Caco-2 (cell line): Measurements from ENCODE around the gene CDC42BPB. TPM values are rescaled to one million over a fixed set of nuclear protein-coding genes. Genes with fewer than 3 reads are reported as not detected.

Experiments used
- BruUV-seq: library from RNA; stranded (reverse); fragments of 400-500 nt; replicated peaks from 2 replicates; lab custom pipeline; 2021; lab: Mats Ljungman, UMichigan
- CTCF ChIA-PET: fragments of 300-600 bp; sonication (Branson Sonifier 250); formaldehyde crosslinking; loops from one replicate; lab custom pipeline; 2022; ENCODE audit warnings: antibody characterized with exemption; lab: Charles Lee
- POLR2A ChIA-PET: fragments of 300-600 bp; sonication (Branson Sonifier 250); formaldehyde crosslinking; loops from one replicate; lab custom pipeline; 2022; ENCODE audit warnings: antibody characterized with exemption; lab: Charles Lee
- DNase-seq, 2 experiments: peaks; one replicate each; pipeline versions ENCODE4 v3.0.0 to v3.0.0-alpha.2; 2020 to 2022
- H3K27me3 ChIP-seq: replicated peaks from 2 replicates; pipeline ENCODE4 v1.6.0; 2011; ENCODE audit warnings: low read length; ENCODE audit not compliant: control insufficient read depth, insufficient read depth
- H3K36me3 ChIP-seq: 2 replicates; pipeline ENCODE4 v1.5.1; 2011; ENCODE audit warnings: low read length; ENCODE audit not compliant: control insufficient read depth, insufficient read depth
- H3K4me1 ChIP-seq: fragments of 250-450 bp; sonication (Bioruptor Pico); 2 replicates; pipeline ENCODE4 v1.5.1; 2020; ENCODE audit warnings: mild to moderate bottlenecking
- H3K4me3 ChIP-seq: 2 replicates; pipeline ENCODE4 v1.5.1; 2011; ENCODE audit warnings: low read depth, mild to moderate bottlenecking, control low read depth, low read length
- H3K9me3 ChIP-seq: fragments of 250-450 bp; sonication (Bioruptor Pico); 2 replicates; pipeline ENCODE4 v1.5.1; 2020; ENCODE audit warnings: mild to moderate bottlenecking, moderate library complexity
- H3K27ac Mint-ChIP-seq: one replicate; pipeline ENCODE4 v1.8.0; 2022; ENCODE audit warnings: mixed read lengths; ENCODE audit not compliant: unreplicated experiment
- H3K27me3 Mint-ChIP-seq: one replicate; pipeline ENCODE4 v1.8.0; 2022; ENCODE audit warnings: mixed read lengths; ENCODE audit not compliant: insufficient read depth, unreplicated experiment
- H3K36me3 Mint-ChIP-seq: one replicate; pipeline ENCODE4 v1.8.0; 2022; ENCODE audit warnings: mild to moderate bottlenecking, mixed read lengths; ENCODE audit not compliant: insufficient read depth, unreplicated experiment
- H3K4me1 Mint-ChIP-seq: one replicate; pipeline ENCODE4 v1.8.0; 2022; ENCODE audit warnings: low read depth, mixed read lengths; ENCODE audit not compliant: unreplicated experiment
- H3K4me3 Mint-ChIP-seq: one replicate; pipeline ENCODE4 v1.8.0; 2022; ENCODE audit warnings: mild to moderate bottlenecking, moderate library complexity, mixed read lengths; ENCODE audit not compliant: unreplicated experiment
- H3K9me3 Mint-ChIP-seq: one replicate; pipeline ENCODE4 v1.8.0; 2022; ENCODE audit warnings: mixed read lengths; ENCODE audit not compliant: unreplicated experiment
- CTCF ChIP-seq, 2 experiments: fragments of 200-600 bp in 1 of 2; IDR thresholded peaks; 1 replicate in 1 of 2; 2 replicates in 1 of 2; pipeline versions ENCODE4 v1.5.1 to v1.8.0; 2011 to 2022; ENCODE audit warnings: antibody characterized with exemption in 1 of 2, control low read depth in 1 of 2, inconsistent platforms in 1 of 2, low read depth in 1 of 2, low read length in 1 of 2, mild to moderate bottlenecking in 1 of 2, moderate library complexity in 1 of 2; ENCODE audit not compliant: insufficient read depth in 1 of 2, severe bottlenecking in 1 of 2, unreplicated experiment in 1 of 2
- intact Hi-C: fragments of 100-400 bp; cut with micrococcal nuclease; formaldehyde crosslinking; loops from one replicate; pipeline ENCODE4 v1.10.0; 2022; ENCODE audit not compliant: unreplicated experiment
- total RNA-seq: library from RNA; stranded (reverse); gene quantifications from 2 replicates; pipeline ENCODE4 v1.2.3, GENCODE V29; 2022

CDC42BPB gene
- total RNA-seq, 1 experiment from 2014 or later, result 55.1 TPM

- DNase-seq, result no peak
- no TSS peak for BruUV-seq
- no peaks in the 10 kb centered on the region for H3K4me1 ChIP-seq
- H3K36me3 ChIP-seq, result no peaks in the 10 kb centered on the region
- H3K27ac Mint-ChIP-seq, result no peak overlapping the region
- H3K4me3 ChIP-seq, result no peak overlapping the region
- no peak overlapping the region for H3K4me3 Mint-ChIP-seq
- ChIA-PET POLR2A (no interaction called here), CTCF (no interaction called here)
- intact Hi-C loops, result no loop called here
- no peaks in the 10 kb centered on the region for H3K27me3 Mint-ChIP-seq
- H3K36me3 Mint-ChIP-seq, result peaks cover 23% of the 10 kb centered on the region
- H3K27me3 ChIP-seq, result no peaks in the 10 kb centered on the region
- no peak for TF ChIP-seq CTCF (IDR thresholded peaks at IDR 0.05; ENCODE audit: insufficient read depth in 1 of 2, low read depth in 1 of 2, low read length in 1 of 2, severe bottlenecking in 1 of 2, unreplicated experiment in 1 of 2)
- H3K9me3 Mint-ChIP-seq, result no peaks in the 10 kb centered on the region
- H3K4me1 Mint-ChIP-seq, result no peaks in the 10 kb centered on the region
- no peaks in the 10 kb centered on the region for H3K9me3 ChIP-seq
These were observed 47.8 kb downstream of the CDC42BPB start for GRCh38 chr14:103009559-103009958.

- POLR2A ChIA-PET, result no interaction called here
- H3K4me3 Mint-ChIP-seq, result no peak overlapping the region
- Histone ChIP-seq H3K4me1 (no peaks in the 10 kb centered on the region), H3K36me3 (no peaks in the 10 kb centered on the region), H3K27me3 (no peaks in the 10 kb centered on the region), H3K9me3 (no peaks in the 10 kb centered on the region), H3K4me3 (no peak overlapping the region)
- CTCF ChIA-PET, result no interaction called here
- TF ChIP-seq CTCF (IDR thresholded peaks at IDR 0.05; ENCODE audit: insufficient read depth in 1 of 2, low read depth in 1 of 2, low read length in 1 of 2, severe bottlenecking in 1 of 2, unreplicated experiment in 1 of 2), result no peak
- no TSS peak for BruUV-seq
- no peaks in the 10 kb centered on the region for H3K9me3 Mint-ChIP-seq
- DNase-seq, result no peak
- no peak overlapping the region for H3K27ac Mint-ChIP-seq
- peaks cover 30% of the 10 kb centered on the region for H3K36me3 Mint-ChIP-seq
- H3K4me1 Mint-ChIP-seq, result no peaks in the 10 kb centered on the region
- no peaks in the 10 kb centered on the region for H3K27me3 Mint-ChIP-seq
- intact Hi-C loops, result no loop called here
These were observed 48.5 kb downstream of the CDC42BPB start for GRCh38 chr14:103008768-103009357.

DNA sequence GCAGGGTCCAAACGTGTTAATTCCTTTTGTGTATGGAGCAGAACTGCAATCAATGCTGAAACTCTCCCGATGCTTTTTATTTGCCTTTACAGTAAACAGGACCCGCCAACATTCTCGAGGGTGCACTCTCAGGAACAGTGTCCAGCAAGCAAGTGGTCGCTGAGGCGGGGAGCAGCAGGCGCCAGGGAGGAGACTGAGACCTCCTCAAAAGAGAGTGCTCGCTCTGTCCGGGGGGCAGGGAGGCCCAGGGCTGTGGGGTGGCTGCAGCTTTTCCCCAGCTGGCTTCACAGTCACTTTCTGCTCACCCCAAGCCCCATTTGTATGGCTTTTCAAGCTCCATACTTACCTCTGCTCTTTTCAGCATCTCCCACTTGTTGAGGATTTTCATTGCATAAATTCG is 49.2 kb downstream of the CDC42BPB start:
- DNase-seq, result no peak
- H3K4me1 ChIP-seq, result no peaks in the 10 kb centered on the region
- Mint-ChIP-seq H3K36me3 (peaks cover 30% of the 10 kb centered on the region), H3K27ac (no peak overlapping the region), H3K4me1 (no peaks in the 10 kb centered on the region), H3K9me3 (no peaks in the 10 kb centered on the region), H3K4me3 (no peak overlapping the region), H3K27me3 (no peaks in the 10 kb centered on the region)
- H3K36me3 ChIP-seq, result no peaks in the 10 kb centered on the region
- ChIA-PET CTCF (no interaction called here), POLR2A (no interaction called here)
- no peaks in the 10 kb centered on the region for H3K9me3 ChIP-seq
- TF ChIP-seq CTCF (IDR thresholded peaks at IDR 0.05; ENCODE audit: insufficient read depth in 1 of 2, low read depth in 1 of 2, low read length in 1 of 2, severe bottlenecking in 1 of 2, unreplicated experiment in 1 of 2), result no peak
- no peak overlapping the region for H3K4me3 ChIP-seq
- H3K27me3 ChIP-seq, result no peaks in the 10 kb centered on the region
- no TSS peak for BruUV-seq
- intact Hi-C loops, result no loop called here
